Midbrain (tissue), 1 donor: ENCODE data around the gene RNF7.
"Not testable (repeated sequence)": the region's sequence is repeated elsewhere in the genome, so short reads cannot be mapped to it uniquely, and the experiment has no call there.

Experiments
- DNase-seq: peaks from one replicate; lab custom pipeline; 2025; lab: John Stamatoyannopoulos, UW

Gene RNF7

GRCh38 chr3:141738022-141738890, at the start of gene RNF7:
Gene RNF7, plus strand, starts transcription at chr3:141738298. Its CDS starts 44 bp downstream, at chr3:141738342.
- DNase-seq = peak; percentile 97

GRCh38 chr3:141690431-141691072, 47.5 kb upstream of the RNF7 start:
- DNase-seq = peak; percentile 6

GRCh38 chr3:141691471-141691870, 46.6 kb upstream of the RNF7 start:
- not testable (repeated sequence) for DNase-seq

- DNase-seq = not testable (repeated sequence)
Observed at GRCh38 chr3:141692973-141693372, 45.1 kb upstream of the RNF7 start.

DNA sequence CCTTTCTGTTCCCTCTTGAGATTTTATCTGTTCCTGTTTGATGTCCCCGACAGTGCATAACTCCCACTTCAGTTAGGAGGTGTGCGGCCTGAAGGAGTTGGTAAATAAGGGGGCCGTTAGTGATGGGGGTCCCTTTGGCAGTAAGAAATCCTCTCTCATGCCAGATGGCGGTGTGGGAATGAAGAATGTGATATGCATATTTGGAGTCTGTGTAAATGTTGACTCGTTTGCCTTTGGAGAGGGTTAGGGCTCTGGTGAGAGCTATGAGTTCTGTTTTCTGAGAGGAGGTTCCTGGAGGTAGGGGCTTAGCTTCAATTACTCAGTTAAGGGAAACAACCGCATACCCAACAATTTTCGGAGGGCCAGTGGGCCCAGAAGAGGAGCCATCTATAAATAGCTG, 38.8 kb upstream of the RNF7 start:
- no peak for DNase-seq

DNA sequence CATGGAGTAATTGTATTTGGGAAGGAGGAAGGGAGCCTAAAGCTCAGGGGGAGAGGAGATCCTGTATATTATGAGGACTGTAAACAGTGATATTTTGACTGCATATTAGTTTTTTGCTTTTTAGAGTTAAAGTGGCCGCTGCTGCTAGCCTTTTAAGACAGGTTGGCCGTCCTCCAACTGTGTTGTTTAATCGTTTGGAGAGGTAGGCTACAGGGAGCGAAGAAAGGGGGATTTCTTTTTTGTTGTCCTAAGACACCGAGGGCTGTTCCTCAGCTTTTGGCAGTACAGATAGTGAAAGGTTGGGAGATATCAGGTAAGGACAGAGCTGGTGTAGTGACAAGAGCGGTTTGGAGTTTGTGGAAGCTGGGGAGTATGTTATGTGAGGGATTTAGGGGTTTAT, 38.2 kb upstream of the RNF7 start:
- no peak for DNase-seq

DNA sequence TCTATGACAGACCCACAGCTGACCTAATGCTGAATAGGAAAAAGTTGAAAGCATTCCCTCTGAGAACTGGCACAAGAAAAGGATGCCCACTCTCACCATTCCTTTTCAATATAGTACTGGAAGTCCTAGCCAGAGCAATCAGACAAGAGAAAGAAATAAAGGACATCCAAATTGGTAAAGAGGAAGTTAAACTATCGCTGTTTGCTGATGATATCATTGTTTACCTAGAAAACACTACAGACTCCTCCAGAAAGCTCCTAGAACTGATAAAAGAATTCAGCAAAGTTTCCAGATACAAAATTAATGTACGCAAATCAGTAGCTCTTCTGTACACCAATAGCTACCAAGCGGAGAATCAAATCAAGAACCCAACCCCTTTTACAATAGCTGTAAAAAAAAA, 34.7 kb upstream of the RNF7 start:
- DNase-seq = not testable (repeated sequence)

DNA sequence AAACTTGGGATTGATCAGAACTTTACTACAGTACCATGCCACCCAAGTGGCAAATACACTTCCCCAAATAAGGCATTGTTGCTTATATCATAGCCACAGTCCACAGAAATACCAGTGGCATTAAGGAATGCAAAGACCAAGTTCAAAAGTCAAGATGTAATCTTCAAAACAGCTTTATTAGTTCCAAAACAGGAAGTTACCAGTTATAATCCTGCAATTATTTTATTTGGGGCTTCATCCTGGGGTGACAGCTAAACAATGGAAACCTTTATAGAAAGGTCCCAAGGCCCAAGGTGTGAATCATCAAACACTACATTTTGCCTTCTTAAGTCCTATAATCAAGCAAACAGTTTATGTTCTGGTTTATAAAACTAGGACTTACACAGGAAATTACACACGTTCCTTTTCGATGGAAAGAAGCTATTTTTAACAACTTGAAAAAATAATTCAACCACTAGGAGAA, 30.3 kb upstream of the RNF7 start:
- no peak for DNase-seq

DNA sequence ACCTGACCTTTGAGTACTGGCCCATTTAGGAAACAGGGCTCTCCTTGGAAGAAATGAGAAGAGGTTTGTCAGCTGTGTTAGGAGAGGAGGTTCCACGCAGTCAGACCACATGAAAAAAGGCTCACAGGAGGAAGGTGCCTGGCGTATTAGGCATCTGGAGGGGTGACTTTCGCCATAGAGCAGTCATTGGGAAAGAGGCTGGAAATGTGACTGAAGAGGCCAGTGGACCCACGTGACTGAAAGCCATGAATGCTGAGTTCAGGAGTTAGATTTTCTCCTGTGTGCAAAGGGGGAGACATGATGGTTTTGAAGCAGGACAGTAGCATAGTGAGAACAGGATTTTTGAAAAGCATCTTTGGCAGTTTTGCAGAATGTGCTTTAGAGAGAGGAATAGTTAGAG, 29.7 kb upstream of the RNF7 start:
- no peak for DNase-seq

DNA sequence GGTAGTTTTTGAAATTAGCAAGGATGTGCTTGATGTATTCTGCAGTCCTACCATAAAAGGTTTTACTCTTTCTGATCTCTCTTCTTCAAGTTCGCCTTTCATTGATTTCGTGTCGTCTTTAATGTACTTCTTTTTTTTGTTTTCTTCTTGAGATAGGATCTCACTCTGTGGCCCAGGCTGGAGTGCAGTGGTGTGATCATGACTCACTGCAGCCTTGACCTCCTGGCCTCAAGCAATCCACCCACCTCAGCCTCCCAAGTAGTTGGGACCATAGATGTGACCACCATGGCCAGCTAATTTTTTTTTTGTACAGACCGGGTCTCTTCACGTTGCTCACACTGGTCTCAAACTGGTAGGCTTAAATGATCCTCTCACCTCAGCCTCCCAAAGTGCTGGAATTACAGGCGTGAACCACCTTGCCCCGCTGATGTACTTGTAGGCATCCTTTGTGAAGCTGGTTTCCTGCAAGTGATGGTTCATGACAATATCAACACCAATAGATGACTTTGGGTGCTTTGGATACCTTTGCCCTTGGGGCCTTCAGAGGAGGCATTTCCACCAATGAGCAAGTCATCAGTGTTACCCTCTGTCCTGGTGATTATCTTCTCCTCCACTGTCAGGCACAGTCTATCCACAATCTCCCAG, 28.9 kb upstream of the RNF7 start:
- no peak for DNase-seq

GRCh38 chr3:141710121-141710520, 28.0 kb upstream of the RNF7 start:
- no peak for DNase-seq

- no peak for DNase-seq
Observed at GRCh38 chr3:141710888-141711616, 27.0 kb upstream of the RNF7 start.

DNA sequence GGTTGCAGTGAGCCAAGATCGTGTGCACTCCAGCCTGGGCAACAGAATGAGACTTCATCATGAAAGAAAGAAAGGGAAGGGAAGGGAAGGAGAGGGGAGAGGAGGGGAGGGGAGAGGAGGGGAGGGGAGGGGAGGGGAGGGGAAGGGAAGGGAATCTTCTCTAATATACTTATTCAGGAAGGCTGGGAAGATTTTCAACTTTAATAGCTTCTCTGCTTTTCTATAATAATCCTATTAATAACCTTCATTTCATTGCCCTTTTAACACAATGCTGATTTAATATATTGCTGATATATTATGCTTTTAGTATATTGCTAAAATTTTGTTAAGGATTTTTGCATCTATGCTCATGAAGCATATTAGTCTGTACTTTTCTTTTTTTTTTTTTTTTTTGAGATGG, 23.4 kb upstream of the RNF7 start:
- no peak for DNase-seq

- DNase-seq = no peak
Observed at GRCh38 chr3:141722081-141722480, 16.0 kb upstream of the RNF7 start.

- no peak for DNase-seq
Observed at GRCh38 chr3:141722648-141723047, 15.4 kb upstream of the RNF7 start.

- no peak for DNase-seq
Observed at GRCh38 chr3:141723255-141723654, 14.8 kb upstream of the RNF7 start.

DNA sequence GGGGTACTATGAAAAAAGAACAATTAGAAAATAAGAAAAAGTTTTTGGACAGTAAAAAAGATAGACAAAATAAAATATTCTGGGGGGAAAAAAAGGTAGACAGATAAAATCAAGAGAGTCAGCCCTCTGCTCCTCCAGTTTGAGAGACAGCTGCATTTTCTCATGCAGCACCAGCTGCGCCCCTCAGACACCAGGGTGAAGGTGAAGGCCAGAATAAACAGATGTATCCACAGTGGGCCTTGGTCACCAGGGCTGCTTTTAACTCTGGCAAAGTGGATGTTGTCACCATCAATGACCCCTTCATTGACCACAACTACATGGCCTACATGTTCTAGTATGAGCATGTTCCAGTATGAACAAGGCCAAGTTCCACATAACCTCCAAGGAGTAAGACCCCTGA, 13.9 kb upstream of the RNF7 start:
- no peak for DNase-seq

DNA sequence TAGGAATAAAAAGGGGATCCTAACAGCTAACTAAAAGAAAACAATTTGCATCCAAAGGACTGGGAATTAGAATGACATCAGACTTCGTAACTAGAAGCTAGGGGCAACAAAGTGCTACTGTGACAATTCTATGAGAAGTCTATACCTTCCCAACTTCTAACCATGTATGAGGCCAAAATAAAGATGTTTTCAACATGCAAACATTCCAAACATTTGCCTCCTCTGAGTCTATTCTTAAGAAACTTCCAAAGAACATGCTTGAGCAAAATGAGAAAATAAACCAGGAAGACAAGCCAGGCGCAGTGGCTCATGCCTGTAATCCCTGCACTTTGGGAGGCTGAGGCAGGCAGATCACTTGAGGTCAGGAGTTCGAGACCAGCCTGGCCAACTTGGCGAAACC, 13.1 kb upstream of the RNF7 start:
- no peak for DNase-seq

GRCh38 chr3:141726483-141726882, 11.6 kb upstream of the RNF7 start:
- no peak for DNase-seq

GRCh38 chr3:141728355-141728892, 9.7 kb upstream of the RNF7 start:
- no peak for DNase-seq

- DNase-seq = no peak
Observed at GRCh38 chr3:141729240-141729639, 8.9 kb upstream of the RNF7 start.

DNA sequence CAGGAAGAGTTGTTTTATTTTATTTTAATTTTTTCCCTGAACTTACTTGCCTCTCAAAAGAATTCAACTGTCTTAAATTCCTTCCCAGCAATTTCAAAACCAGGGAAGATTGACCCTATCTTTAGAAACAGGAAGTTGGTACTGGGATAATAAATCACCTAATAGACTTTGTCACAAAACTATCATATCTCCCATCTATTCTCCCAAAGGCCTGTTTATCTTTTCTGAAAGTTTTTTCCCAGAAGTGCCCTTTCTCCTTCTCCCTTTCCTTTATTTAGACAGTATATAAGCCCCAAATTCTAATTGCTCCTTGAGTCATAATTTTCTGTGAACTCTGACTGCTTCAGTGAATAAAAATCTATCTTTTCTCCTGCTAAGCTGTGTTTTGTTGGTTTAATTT, 2.9 kb upstream of the RNF7 start:
- no peak for DNase-seq
